Activated CD4-positive, alpha-beta T cell treated with anti-CD3 and anti-CD28 coated beads for 48 hours (primary cell): ENCODE data around the gene CPOX.

ENCODE experiments used
- DNase-seq: peaks from one replicate; pipeline ENCODE4 v3.0.0-alpha.2; 2020

Gene CPOX

GRCh38 chr3:98594628-98595324 is 1.4 kb upstream of the CPOX start:
- DNase-seq: no peak

GRCh38 chr3:98592345-98592935 is 971 bp downstream of the CPOX start:
- DNase-seq: no peak

- no peak for DNase-seq
These were observed 3.9 kb downstream of the CPOX start for GRCh38 chr3:98589331-98590036.

GRCh38 chr3:98588065-98588464 is 5.3 kb downstream of the CPOX start:
- DNase-seq: no peak

GRCh38 chr3:98587654-98588053 is 5.8 kb downstream of the CPOX start:
- DNase-seq: no peak

- no peak for DNase-seq
These were observed 8.9 kb downstream of the CPOX start for GRCh38 chr3:98584547-98584946.

GRCh38 chr3:98583766-98584165 is 9.6 kb downstream of the CPOX start:
- no peak for DNase-seq

- no peak for DNase-seq
These were observed 11.4 kb downstream of the CPOX start for GRCh38 chr3:98582042-98582441.

GRCh38 chr3:98581474-98581873 is 11.9 kb downstream of the CPOX start:
- DNase-seq: no peak

- no peak for DNase-seq
These were observed 12.7 kb downstream of the CPOX start for GRCh38 chr3:98580401-98581386.

- no peak for DNase-seq
These were observed 16.1 kb downstream of the CPOX start for GRCh38 chr3:98577178-98577895.

- DNase-seq: peak; percentile 64
These were observed 19.3 kb downstream of the CPOX start for GRCh38 chr3:98574132-98574531.

GRCh38 chr3:98573181-98573728 is 20.2 kb downstream of the CPOX start:
- DNase-seq: no peak

- no peak for DNase-seq
These were observed 25.0 kb downstream of the CPOX start for GRCh38 chr3:98568402-98568801.

- DNase-seq: no peak
These were observed 25.6 kb downstream of the CPOX start for GRCh38 chr3:98567666-98568270.

GRCh38 chr3:98565843-98566242 is 27.6 kb downstream of the CPOX start:
- DNase-seq: no peak

- no peak for DNase-seq
These were observed 28.2 kb downstream of the CPOX start for GRCh38 chr3:98565237-98565643.

GRCh38 chr3:98564282-98565005 is 29.0 kb downstream of the CPOX start:
- DNase-seq: no peak

GRCh38 chr3:98563661-98564281 is 29.6 kb downstream of the CPOX start:
- DNase-seq: no peak
